Rectal smooth muscle tissue (tissue), 1 donor: ENCODE measurements around the gene THG1L.
"Not testable (repeated sequence)": the region's sequence is repeated elsewhere in the genome, so short reads cannot be mapped to it uniquely, and the experiment has no call there.

Experiments
- H3K27ac ChIP-seq: one replicate; pipeline ENCODE4 v1.7.0; 2013; ENCODE audit warnings: low read depth, low read length, inconsistent platforms
- H3K27me3 ChIP-seq: one replicate; pipeline ENCODE4 v1.7.0; 2013; ENCODE audit warnings: low read length; ENCODE audit not compliant: control insufficient read depth, insufficient read depth
- H3K36me3 ChIP-seq: one replicate; pipeline ENCODE4 v1.7.0; 2013; ENCODE audit warnings: low read length; ENCODE audit not compliant: control insufficient read depth, insufficient read depth
- H3K4me1 ChIP-seq: one replicate; pipeline ENCODE4 v1.7.0; 2013; ENCODE audit warnings: low read length; ENCODE audit not compliant: control insufficient read depth, insufficient read depth
- H3K4me3 ChIP-seq: one replicate; pipeline ENCODE4 v1.7.0; 2013; ENCODE audit warnings: low read length
- H3K9ac ChIP-seq: one replicate; pipeline ENCODE4 v1.7.0; 2013; ENCODE audit warnings: low read length

THG1L gene

DNA sequence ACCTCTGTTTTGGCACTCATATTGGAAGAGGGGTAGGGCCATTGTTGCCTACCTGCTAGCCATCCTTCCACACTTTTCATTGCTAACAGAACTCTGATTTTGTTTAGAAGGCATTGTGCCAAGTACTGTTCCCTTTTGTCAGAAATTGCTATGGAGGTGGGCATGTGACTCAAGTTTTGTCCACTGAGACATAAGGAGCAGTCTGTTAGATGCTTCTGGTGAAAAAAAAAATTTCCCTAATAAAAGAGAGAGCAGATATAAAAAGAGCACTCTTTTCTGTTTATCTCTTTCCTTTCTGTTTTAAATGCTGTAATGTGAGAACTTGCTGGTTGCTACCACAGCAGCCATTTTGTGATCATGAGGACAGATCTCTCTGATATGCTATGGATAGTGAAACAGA, 21.9 kb upstream of the THG1L start:
- no peak overlapping the region for H3K27ac ChIP-seq
- no peak overlapping the region for H3K9ac ChIP-seq

DNA sequence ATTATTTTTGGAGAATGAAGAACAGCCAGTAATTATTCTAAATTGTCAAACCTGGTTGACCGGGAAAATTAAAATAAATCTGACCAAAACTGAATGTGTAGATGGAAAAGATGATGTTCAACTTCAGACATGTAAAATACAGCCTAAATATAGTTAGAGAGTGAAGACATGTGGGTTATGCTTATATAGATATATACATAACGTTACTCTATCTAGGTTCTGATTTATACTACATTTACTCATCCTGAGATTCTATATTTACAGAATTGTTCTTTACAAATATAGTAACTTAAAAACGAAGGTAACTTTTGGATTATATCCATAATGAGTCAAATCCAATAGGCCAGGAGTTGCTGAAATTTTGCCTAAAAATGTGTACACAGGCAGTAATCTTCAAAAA, 20.8 kb upstream of the THG1L start:
- Histone ChIP-seq H3K4me3 (no peak overlapping the region), H3K27me3 (no peaks in the 10 kb centered on the region), H3K27ac (no peak overlapping the region), H3K9ac (no peak overlapping the region), H3K4me1 (no peaks in the 10 kb centered on the region), H3K36me3 (no peaks in the 10 kb centered on the region)

More for the DNA sequence above, 21.9 kb upstream of the THG1L start:
- Histone ChIP-seq H3K4me3 (no peak overlapping the region), H3K27me3 (no peaks in the 10 kb centered on the region), H3K4me1 (no peaks in the 10 kb centered on the region), H3K36me3 (no peaks in the 10 kb centered on the region)

DNA sequence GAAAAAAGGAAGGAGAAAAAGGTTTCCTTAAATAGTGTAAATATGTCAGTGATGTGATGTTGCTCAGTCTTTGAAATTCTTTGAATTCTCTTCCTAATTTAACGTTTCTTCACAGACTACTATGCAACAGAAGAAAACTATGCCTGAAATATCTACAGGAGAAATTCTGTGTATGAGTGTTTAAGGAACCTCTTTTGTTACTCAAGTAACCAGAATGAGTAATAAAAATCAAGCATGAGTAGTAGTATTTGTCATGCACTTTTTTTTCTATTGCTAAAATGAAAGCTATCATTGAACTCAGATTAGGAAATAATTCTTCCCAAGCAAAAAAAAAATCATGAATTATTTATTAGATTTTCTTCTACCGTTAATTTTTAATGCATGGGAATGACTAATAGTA, 20.3 kb upstream of the THG1L start:
- Histone ChIP-seq H3K4me1 (no peaks in the 10 kb centered on the region), H3K4me3 (no peak overlapping the region), H3K27ac (no peak overlapping the region), H3K27me3 (no peaks in the 10 kb centered on the region), H3K36me3 (no peaks in the 10 kb centered on the region), H3K9ac (no peak overlapping the region)

DNA sequence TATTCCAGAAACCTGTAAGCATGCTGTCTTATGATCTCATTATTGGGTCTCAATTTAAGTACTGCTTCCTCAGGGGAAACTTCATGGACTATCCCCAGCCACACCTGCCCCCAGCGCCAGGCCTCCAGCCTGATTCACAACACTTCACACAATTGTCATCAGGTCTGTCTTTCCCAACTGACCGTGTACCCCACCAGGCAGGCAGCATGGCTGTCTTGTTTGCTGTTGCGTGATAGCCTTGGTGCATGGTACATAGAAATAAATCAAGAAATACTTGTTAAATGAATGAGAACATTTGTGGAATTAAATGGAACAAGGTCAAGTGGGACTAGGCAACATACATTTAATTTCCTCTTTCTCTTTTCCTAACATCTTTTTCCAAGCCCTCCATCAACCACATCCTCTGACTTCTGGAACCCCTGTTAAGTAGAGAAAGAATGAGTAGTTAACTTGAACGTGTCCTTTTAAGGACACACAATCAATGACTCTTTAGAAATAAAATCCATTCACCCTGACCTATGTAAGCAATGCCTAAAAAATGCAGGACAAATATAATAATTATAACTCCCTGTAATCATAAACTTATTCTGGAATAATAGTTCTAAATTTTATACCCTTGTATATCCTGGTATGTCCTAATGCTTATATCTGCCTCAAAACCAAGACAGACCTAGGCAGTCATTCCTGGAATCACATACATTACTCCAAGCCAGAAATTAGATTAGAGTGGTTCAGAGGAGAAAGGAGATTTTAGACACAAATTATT, 17.2 kb upstream of the THG1L start:
- H3K9ac ChIP-seq: no peak overlapping the region
- H3K4me1 ChIP-seq: peaks cover 2% of the 10 kb centered on the region
- H3K4me3 ChIP-seq: no peak overlapping the region
- H3K27ac ChIP-seq: no peak overlapping the region
- no peaks in the 10 kb centered on the region for H3K27me3 ChIP-seq
- H3K36me3 ChIP-seq: no peaks in the 10 kb centered on the region

DNA sequence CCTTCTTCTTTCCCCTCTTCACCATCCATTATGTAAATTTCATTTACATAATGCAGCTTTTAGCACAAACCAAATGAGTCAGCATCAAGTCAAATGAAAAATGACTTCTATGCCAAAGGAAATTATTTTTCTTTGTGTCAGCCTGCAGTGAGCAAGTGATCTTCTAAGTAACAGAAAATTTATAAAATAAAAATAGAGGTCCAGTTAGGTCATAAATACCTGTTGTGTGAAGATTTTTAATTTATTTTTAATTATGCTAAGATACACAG, 16.7 kb upstream of the THG1L start:
- Histone ChIP-seq H3K4me3 (no peak overlapping the region), H3K9ac (no peak overlapping the region), H3K4me1 (peaks cover 2% of the 10 kb centered on the region), H3K27me3 (no peaks in the 10 kb centered on the region), H3K27ac (no peak overlapping the region), H3K36me3 (no peaks in the 10 kb centered on the region)

DNA sequence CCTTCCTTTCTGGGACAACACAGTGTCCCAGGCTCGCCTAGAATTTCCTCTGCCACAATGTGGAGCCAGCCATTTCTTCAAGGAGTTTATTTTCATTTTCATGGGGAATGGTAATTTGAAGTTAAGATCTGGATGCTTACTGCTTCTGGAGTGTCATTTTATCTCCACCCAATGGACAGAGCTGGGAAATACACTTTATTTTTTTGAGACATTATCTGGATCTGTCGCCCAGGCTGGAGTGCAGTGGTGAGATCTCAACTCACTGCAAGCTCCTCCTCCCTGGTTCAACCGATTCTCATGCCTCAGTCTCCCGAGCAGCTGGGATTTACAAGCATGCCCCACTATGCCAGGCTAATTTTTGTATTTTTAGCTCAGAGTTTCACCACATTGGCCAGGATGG, 12.7 kb upstream of the THG1L start:
- H3K9ac ChIP-seq: no peak overlapping the region
- no peaks in the 10 kb centered on the region for H3K27me3 ChIP-seq
- no peak overlapping the region for H3K4me3 ChIP-seq
- H3K4me1 ChIP-seq: peaks cover 2% of the 10 kb centered on the region
- peak overlapping the region; percentile 6 for H3K27ac ChIP-seq
- H3K36me3 ChIP-seq: no peaks in the 10 kb centered on the region

DNA sequence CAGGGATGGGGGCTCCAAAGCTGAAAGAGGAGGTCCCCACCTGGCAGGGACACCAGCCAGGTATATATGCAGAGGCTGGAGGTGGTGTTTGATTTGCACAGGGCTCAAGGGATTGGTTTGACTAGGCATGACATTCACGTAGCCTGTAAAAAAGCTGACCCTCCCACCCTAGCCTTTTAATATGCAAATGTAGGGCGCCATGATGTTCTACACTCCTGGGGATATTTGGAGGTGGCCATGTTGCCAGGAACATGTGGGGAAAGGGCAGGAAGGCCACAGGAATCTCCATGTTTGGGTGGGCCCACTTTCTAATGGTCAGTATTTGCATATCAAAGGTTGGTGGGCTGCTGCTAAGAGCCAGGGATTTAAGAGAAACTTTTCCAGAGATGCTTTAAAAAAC, 12.0 kb upstream of the THG1L start:
- no peaks in the 10 kb centered on the region for H3K36me3 ChIP-seq
- H3K27me3 ChIP-seq: no peaks in the 10 kb centered on the region
- H3K4me3 ChIP-seq: no peak overlapping the region
- H3K27ac ChIP-seq: no peak overlapping the region
- peaks cover 2% of the 10 kb centered on the region for H3K4me1 ChIP-seq
- H3K9ac ChIP-seq: no peak overlapping the region

DNA sequence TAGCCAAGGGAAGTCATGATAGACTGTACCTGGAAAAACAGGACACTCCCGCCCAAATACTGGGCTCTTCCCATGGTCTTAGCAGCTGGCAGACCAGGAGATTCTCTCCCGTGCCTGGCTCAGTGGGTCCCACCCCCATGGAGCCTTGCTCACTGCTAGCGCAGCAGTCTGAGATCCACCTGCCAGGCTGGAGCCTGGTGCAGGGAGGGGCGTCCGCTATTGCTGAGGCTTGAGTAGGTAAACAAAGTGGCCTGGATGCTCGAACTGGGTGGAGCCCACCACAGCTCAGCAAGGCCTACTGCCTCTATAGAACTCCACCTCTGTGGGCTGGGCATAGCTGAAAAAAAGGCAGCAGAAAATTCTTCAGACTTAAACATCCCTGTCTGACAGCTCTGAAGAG, 10.1 kb upstream of the THG1L start:
- Histone ChIP-seq H3K9ac (no peak overlapping the region), H3K27me3 (no peaks in the 10 kb centered on the region), H3K4me3 (no peak overlapping the region), H3K4me1 (peaks cover 2% of the 10 kb centered on the region), H3K36me3 (no peaks in the 10 kb centered on the region), H3K27ac (no peak overlapping the region)

DNA sequence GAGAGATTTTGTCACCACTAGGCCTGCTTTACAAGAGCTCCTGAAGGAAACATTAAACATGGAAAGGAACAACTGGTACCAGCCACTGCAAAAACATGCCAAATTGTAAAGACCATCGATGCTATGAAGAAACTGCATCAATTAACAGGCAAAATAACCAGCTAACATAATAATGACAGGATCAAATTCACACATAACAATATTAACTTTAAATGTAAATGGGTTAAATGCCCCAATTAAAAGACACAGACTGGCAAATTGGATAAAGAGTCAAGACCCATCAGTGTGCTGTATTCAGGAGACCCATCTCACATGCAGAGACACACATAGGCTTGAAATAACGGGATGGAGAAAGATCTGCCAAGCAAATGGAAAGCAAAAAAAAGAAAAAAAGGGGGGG, 8.3 kb upstream of the THG1L start:
- H3K27ac ChIP-seq, H3K9ac ChIP-seq, H3K36me3 ChIP-seq, H3K4me3 ChIP-seq, H3K27me3 ChIP-seq, H3K4me1 ChIP-seq: not testable (repeated sequence)

DNA sequence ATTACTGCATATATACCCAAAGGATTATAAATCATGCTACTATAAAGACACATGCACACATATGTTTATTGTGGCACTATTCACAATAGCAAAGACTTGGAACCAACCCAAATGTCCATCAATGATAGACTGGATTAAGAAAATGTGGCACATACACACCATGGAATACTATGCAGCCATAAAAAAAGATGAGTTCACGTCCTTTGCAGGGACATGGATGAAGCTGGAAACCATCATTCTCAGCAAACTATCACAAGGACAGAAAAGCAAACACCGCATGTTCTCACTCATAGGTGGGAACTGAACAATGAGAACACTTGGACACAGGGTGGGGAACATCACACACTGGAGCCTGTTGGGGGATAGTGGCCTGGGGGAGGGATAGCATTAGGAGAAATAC, 4.6 kb upstream of the THG1L start:
- H3K4me3 ChIP-seq, H3K36me3 ChIP-seq, H3K27ac ChIP-seq, H3K4me1 ChIP-seq, H3K9ac ChIP-seq, H3K27me3 ChIP-seq: not testable (repeated sequence)

DNA sequence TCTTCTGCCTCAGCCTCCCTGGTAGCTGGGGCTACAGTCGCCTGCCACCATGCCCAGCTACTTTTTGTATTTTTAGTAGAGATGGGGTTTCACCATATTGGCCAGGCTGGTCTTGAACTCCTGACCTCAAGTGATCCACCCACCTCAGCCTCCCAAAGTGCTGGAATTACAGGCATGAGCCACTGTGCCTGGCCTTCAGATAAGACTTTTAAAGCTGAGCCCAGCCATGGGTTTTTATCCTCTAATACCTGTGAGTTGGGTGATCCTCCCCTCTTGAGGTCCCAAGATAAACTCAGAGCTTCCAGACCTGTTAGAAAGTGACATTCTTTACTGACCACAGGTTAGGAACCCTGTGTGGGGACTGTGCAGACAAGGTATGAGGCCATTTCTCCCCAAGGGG, 3.4 kb upstream of the THG1L start:
- H3K36me3 ChIP-seq, H3K4me3 ChIP-seq: not testable (repeated sequence)

DNA sequence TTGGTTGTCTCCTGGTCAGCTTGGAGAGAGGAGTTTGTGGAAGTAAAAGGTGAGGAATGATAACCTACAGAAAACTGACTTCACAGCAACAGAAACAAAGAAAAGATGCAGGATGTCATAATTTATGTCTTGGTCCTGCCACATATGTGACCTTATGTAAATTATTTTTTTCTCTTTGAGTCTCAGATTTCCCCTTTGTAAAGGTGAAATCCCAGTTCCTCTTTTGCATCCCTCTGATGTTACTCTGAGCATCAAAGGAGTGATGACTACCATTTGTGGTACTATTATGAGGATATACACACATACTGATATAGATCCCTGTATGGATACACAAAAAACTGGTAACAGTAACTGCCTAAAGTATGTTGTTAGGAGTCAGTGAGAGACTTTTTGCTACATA, 1.4 kb upstream of the THG1L start:
- Histone ChIP-seq H3K27ac (no peak overlapping the region), H3K36me3 (no peaks in the 10 kb centered on the region), H3K9ac (no peak overlapping the region), H3K27me3 (no peaks in the 10 kb centered on the region), H3K4me3 (no peak overlapping the region), H3K4me1 (peaks cover 4% of the 10 kb centered on the region)

More for the DNA sequence above, 3.4 kb upstream of the THG1L start:
- H3K9ac ChIP-seq, H3K4me1 ChIP-seq, H3K27ac ChIP-seq, H3K27me3 ChIP-seq: not testable (repeated sequence)

DNA sequence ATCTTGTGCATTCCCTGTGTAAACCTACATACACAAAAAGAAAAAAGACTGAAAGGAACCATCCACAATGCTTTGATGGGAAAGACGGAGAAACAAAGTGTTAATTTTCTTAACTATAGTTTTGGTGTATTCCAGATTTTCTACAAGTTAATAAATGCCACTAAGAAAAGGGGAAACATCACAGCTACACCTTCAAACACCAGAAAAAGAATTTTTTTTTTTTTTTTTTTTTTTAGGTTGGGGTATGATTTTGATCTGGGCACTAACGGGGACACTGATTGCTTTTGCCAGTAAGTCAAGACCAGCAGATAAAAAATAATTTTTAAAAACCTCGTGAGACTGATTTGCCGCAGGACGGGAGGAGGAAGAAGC, 334 bp upstream of the THG1L start:
- Histone ChIP-seq H3K27ac (no peak overlapping the region), H3K4me3 (peak overlapping the region; percentile 91), H3K4me1 (peaks cover 4% of the 10 kb centered on the region), H3K36me3 (no peaks in the 10 kb centered on the region), H3K9ac (no peak overlapping the region), H3K27me3 (no peaks in the 10 kb centered on the region)
